Lower leg skin (tissue), 4 donors: ENCODE measurements around the gene SFXN4. TPM values are rescaled to one million over a fixed set of nuclear protein-coding genes. Genes with fewer than 3 reads are reported as not detected.
"Not testable (repeated sequence)": the region's sequence is repeated elsewhere in the genome, so short reads cannot be mapped to it uniquely, and the experiment has no call there.

Experiments
- DNase-seq, 2 donors: peaks; one replicate each; pipeline ENCODE4 v3.0.0-alpha.2; 2019; ENCODE audit warnings: low spot score in 2 of 2
- H3K4me3 ChIP-seq: fragments of 200-600 bp; sonication (generic); 2 replicates; pipeline ENCODE4 v1.5.1; 2017; ENCODE audit warnings: mild to moderate bottlenecking, low read depth; ENCODE audit not compliant: poor library complexity, severe bottlenecking
- POLR2A ChIP-seq, 2 donors: fragments of 450-650 bp; IDR thresholded peaks; one replicate each; pipeline ENCODE4 v1.6.1; 2016 to 2017; ENCODE audit warnings: antibody characterized with exemption in 2 of 2, mild to moderate bottlenecking in 1 of 2, moderate library complexity in 1 of 2
- WGBS, 2 donors: methylation state at CpG; one replicate each; pipeline ENCODE4 v1.1.5; 2018; 5-methylcytosine and 5-hydroxymethylcytosine counted together
- intact Hi-C: fragments of 100-400 bp; cut with DNase I; formaldehyde crosslinking; loops from one replicate; pipeline ENCODE4 v1.15.0; 2023; ENCODE audit warnings: low total_unique reads
- total RNA-seq, 4 donors: library from RNA; depleted of rRNA; stranded (reverse); fragments of >200 nt; gene quantifications; one replicate each; pipeline ENCODE4 v1.1.0, GENCODE V29; 2016
- TF ChIP-seq, protein P1 (sequence below), 3 donors: fragments of 450-650 bp; IDR thresholded peaks; one replicate each; pipeline ENCODE4 v1.5.1; 2016; ENCODE audit warnings: antibody characterized with exemption in 3 of 3, mild to moderate bottlenecking in 3 of 3, moderate library complexity in 2 of 3

Gene SFXN4
- total RNA-seq, 4 donors from 2014 or later: 9.1 to 22.7 (median 16.0) TPM

DNA sequence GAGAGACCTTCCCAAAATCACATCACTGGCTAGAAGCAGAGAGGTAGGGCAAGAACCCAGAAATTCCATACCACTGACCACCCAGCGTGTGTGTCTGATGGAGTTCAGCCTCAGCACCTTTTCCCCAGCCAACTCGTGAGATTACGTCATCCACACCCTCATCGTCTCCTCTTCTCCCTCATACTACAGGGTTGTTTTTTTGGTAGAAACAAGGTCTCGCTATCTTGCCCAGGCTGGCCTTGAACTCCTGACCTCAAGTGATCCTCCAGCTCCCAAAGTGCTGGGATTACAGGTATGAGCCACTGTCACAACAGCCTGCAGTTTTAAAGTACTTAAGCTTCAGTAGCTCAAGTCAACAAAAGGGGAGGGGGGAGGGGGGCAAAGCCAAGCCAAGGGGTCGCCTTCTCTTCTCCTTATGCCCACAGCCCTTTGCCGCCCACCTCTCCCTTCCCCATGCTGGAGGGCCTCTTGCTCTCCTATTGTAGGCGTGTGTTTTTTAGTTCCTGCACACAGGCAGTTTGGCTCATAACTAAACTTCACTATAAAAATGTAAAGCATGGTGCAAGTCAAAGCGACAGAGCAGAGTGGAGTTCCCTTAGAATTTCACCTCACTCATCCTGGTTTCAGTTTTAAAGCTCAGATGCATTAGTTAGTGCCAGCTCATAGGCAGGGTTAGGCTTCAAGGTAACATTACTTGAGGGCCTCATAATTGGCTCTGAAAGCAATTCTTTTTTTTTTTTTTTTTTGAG lies 18.3 kb upstream of the SFXN4 start:
- no peak overlapping the region for H3K4me3 ChIP-seq
- intact Hi-C loops: no loop called here
- TF ChIP-seq, protein P1, sequence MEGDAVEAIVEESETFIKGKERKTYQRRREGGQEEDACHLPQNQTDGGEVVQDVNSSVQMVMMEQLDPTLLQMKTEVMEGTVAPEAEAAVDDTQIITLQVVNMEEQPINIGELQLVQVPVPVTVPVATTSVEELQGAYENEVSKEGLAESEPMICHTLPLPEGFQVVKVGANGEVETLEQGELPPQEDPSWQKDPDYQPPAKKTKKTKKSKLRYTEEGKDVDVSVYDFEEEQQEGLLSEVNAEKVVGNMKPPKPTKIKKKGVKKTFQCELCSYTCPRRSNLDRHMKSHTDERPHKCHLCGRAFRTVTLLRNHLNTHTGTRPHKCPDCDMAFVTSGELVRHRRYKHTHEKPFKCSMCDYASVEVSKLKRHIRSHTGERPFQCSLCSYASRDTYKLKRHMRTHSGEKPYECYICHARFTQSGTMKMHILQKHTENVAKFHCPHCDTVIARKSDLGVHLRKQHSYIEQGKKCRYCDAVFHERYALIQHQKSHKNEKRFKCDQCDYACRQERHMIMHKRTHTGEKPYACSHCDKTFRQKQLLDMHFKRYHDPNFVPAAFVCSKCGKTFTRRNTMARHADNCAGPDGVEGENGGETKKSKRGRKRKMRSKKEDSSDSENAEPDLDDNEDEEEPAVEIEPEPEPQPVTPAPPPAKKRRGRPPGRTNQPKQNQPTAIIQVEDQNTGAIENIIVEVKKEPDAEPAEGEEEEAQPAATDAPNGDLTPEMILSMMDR (IDR thresholded peaks at IDR 0.05): no peak
- TF ChIP-seq POLR2A (IDR thresholded peaks at IDR 0.05): no peak
- DNase-seq: no peak
- WGBS, 2 donors: 82 to 83% methylated on average over 9 of the region's 9 CpGs

- H3K4me3 ChIP-seq, DNase-seq, intact Hi-C loops: not testable (repeated sequence)
- 96 to 98% methylated on average over 7 of the region's 7 CpGs for WGBS, 2 donors
Observed at GRCh38 chr10:119180850-119181400, 15.4 kb upstream of the SFXN4 start.

GRCh38 chr10:119178372-119179119 lies 13.0 kb upstream of the SFXN4 start, which contains the start of gene PRDX3:
PRDX3 (minus strand) TSS chr10:119178812; CDS start chr10:119178790, 22 bp downstream.
- peak; percentile 91 to 99 for DNase-seq
- TF ChIP-seq, protein P1 (IDR thresholded peaks at IDR 0.05): no peak
- TF ChIP-seq POLR2A (IDR thresholded peaks at IDR 0.05): peak in 1 of 2 donors; percentile 58
- WGBS, 2 donors: 0% methylated on average over 24 to 30 of the region's 45 CpGs
- H3K4me3 ChIP-seq: peak within 1 kb of the TSS; percentile 40
- intact Hi-C loops: no loop called here

GRCh38 chr10:119177708-119178371 lies 12.3 kb upstream of the SFXN4 start:
- no peak for DNase-seq
- 26 to 28% methylated on average over 21 of the region's 21 CpGs for WGBS, 2 donors
- peak overlapping the region; percentile 40 for H3K4me3 ChIP-seq
- no peak for TF ChIP-seq POLR2A (IDR thresholded peaks at IDR 0.05)
- TF ChIP-seq, protein P1 (IDR thresholded peaks at IDR 0.05): no peak
- intact Hi-C loops: no loop called here

- intact Hi-C loops: no loop called here
- no peak for DNase-seq
- TF ChIP-seq, protein P1 (IDR thresholded peaks at IDR 0.05): no peak
- TF ChIP-seq POLR2A (IDR thresholded peaks at IDR 0.05): no peak
- 88 to 90% methylated on average over 6 of the region's 6 CpGs for WGBS, 2 donors
- no peak overlapping the region for H3K4me3 ChIP-seq
Observed at GRCh38 chr10:119176166-119176565, 10.7 kb upstream of the SFXN4 start.
